Naive thymus-derived CD8-positive, alpha-beta T cell (primary cell): ENCODE results near the gene TIMM8A. TPM values are rescaled to one million over a fixed set of nuclear protein-coding genes. Genes with fewer than 3 reads are reported as not detected.

Experiments
- ATAC-seq, 2 donors: fragments of 150-1000 bp; cut with Tn5 transposase in 1 of 2; sonication (Bioruptor Pico), chemical (Tn5 transposase) in 1 of 2; 1 replicate in 1 of 2; 2 replicates in 1 of 2; pipeline ENCODE4 v1.10.0; 2021; ENCODE audit warnings: mild to moderate bottlenecking in 2 of 2, moderate library complexity in 2 of 2
- POLR2A ChIA-PET: fragments of 350-600 bp; sonication (Branson Sonifier 250); formaldehyde crosslinking; loops from one replicate; lab custom pipeline; 2021; ENCODE audit warnings: antibody characterized with exemption; lab: Charles Lee
- DNase-seq, 10 donors: peaks; one replicate each; pipeline versions ENCODE4 v3.0.0 to v3.0.0-alpha.2; 2020 to 2022
- H3K27ac Mint-ChIP-seq, 10 donors: one replicate each; pipeline ENCODE4 v1.8.0; 2020 to 2022; ENCODE audit warnings: mild to moderate bottlenecking in 10 of 10, mixed read lengths in 10 of 10, moderate library complexity in 4 of 10, inconsistent platforms in 1 of 10
- H3K27me3 Mint-ChIP-seq, 5 donors: one replicate each; pipeline ENCODE4 v1.8.0; 2021 to 2022; ENCODE audit warnings: mixed read lengths in 5 of 5
- H3K36me3 Mint-ChIP-seq, 3 donors: one replicate each; pipeline ENCODE4 v1.8.0; 2020 to 2022; ENCODE audit warnings: mixed read lengths in 3 of 3, mild to moderate bottlenecking in 2 of 3, inconsistent platforms in 1 of 3
- H3K4me1 Mint-ChIP-seq, 4 donors: one replicate each; pipeline ENCODE4 v1.8.0; 2021 to 2022; ENCODE audit warnings: mixed read lengths in 4 of 4
- H3K4me3 Mint-ChIP-seq, 10 donors: one replicate each; pipeline ENCODE4 v1.8.0; 2020 to 2022; ENCODE audit warnings: mild to moderate bottlenecking in 10 of 10, mixed read lengths in 10 of 10, moderate library complexity in 6 of 10, inconsistent platforms in 1 of 10
- H3K9me3 Mint-ChIP-seq, 9 donors: one replicate each; pipeline ENCODE4 v1.8.0; 2020 to 2022; ENCODE audit warnings: mixed read lengths in 9 of 9, mild to moderate bottlenecking in 3 of 9, inconsistent platforms in 1 of 9, moderate library complexity in 1 of 9
- polyA plus RNA-seq, 3 donors: library from polyadenylated mRNA; unstranded; fragments of 300-500 nt; fragmentation: Illumina TruSeq; gene quantifications; one replicate each; pipeline ENCODE4 v1.2.3, GENCODE V29; 2021
- total RNA-seq, 8 experiments: library from RNA in 2 of 8; stranded (reverse) in 2 of 8; gene quantifications; one replicate each; pipeline ENCODE4 v1.2.3 and lab custom pipeline; 2021 to 2026

The TIMM8A gene
- total and polyA plus RNA-seq, 5 experiments from 2014 or later = 8.6 to 14.1 (median 11.8) TPM

DNA sequence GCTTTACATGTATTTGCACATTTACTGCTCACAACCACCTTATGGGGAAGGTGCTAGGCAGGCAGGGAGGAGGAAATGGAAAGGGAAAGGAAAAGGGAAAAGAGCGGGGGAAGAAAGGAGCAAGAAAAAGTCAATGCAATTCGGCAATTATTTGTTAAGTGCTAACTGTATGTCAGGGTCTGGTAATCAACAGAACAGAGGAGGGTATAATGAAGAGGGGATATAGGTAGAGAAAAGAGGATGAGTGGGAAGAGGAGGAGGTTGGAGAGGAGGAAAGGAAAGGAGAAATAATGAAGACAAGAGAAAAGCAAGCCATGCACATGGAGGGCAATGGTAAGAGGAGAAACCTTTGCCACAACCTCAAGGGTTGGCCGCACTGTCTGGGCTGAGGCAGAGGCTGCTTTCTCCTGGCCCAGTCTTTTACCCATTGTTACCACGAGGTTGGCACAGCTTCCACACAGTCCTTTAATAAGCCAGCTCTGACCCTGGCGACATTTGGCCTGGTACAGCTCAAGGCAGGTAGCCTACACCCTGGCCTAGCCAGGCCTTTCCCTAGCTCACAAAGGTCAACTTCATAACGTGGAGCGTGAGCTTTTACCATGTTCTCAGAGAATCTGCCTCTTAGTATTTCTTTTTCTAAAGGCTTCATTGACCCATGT is 36.6 kb upstream of the TIMM8A start:
- ATAC-seq = no peak
- Mint-ChIP-seq H3K27ac (peak overlapping the region in 1 of 10 donors; percentile 66), H3K4me3 (peak overlapping the region in 1 of 10 donors; percentile 80), H3K36me3 (no peaks in the 10 kb centered on the region), H3K9me3 (no peaks in the 10 kb centered on the region), H3K27me3 (no peaks in the 10 kb centered on the region), H3K4me1 (peaks cover 0 to 10% (median 0%) of the 10 kb centered on the region in 4 donors)
- no peak for DNase-seq
- POLR2A ChIA-PET = no interaction called here

DNA sequence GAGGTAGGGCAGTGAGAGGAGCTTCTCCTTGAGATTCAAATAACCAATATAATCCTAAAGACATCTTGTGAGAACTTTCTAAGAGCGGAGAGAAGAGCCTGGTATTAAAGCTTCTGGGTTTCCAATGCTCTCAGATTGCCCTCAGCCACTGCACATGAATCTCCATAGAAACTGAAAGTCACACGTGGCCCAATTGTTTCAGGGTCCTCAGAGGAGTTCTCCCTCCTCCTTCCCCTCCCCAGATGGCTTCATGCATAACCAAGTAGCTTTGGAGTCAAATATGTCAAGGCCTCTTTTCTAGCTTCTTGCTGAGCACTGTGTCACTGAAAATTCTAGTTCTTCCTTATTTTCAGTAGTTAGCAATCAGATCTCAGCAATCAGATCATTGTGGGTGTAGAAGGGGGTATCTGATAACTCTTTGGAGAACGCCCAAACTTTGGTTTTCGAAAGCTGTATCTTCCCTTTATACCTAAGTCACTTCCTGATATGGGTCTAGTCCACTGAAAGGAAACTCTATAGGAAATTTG is 35.2 kb upstream of the TIMM8A start:
- H3K27ac Mint-ChIP-seq = peak overlapping the region in 1 of 10 donors; percentile 51
- peaks cover 0 to 3% (median 0%) of the 10 kb centered on the region in 5 donors for H3K27me3 Mint-ChIP-seq
- H3K4me3 Mint-ChIP-seq = peak overlapping the region in 1 of 10 donors; percentile 52
- H3K4me1 Mint-ChIP-seq = peaks cover 0 to 12% (median 0%) of the 10 kb centered on the region in 4 donors
- H3K36me3 Mint-ChIP-seq = no peaks in the 10 kb centered on the region
- POLR2A ChIA-PET = no interaction called here
- DNase-seq (no peak), ATAC-seq (no peak)
- H3K9me3 Mint-ChIP-seq = no peaks in the 10 kb centered on the region

DNA sequence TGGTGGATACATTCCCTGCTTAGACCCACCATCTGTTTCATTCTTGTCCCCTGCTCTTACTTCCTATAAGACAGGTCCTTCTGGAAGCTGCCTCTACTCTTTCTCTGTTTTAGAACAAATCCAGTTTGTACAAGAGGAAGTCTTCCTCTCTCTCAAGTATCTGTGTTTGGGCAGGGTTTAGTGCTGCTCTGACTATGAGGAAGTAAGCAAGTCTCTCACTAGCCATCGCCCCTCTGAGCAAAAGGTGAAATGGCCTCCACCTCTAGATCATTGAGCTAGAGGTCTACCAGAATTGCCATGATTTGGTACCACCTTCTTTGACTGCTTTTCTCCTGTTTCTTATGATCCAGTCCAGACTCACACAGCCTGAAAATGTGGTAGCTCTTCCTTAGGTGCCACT is 29.0 kb upstream of the TIMM8A start:
- ATAC-seq (no peak), DNase-seq (no peak)
- H3K4me1 Mint-ChIP-seq = peaks cover 0 to 14% (median 0%) of the 10 kb centered on the region in 4 donors
- H3K27ac Mint-ChIP-seq = peak overlapping the region in 1 of 10 donors; percentile 75
- POLR2A ChIA-PET = no interaction called here
- no peak overlapping the region for H3K4me3 Mint-ChIP-seq
- H3K27me3 Mint-ChIP-seq = peaks cover 0 to 3% (median 0%) of the 10 kb centered on the region in 5 donors
- H3K9me3 Mint-ChIP-seq = no peaks in the 10 kb centered on the region
- H3K36me3 Mint-ChIP-seq = no peaks in the 10 kb centered on the region

DNA sequence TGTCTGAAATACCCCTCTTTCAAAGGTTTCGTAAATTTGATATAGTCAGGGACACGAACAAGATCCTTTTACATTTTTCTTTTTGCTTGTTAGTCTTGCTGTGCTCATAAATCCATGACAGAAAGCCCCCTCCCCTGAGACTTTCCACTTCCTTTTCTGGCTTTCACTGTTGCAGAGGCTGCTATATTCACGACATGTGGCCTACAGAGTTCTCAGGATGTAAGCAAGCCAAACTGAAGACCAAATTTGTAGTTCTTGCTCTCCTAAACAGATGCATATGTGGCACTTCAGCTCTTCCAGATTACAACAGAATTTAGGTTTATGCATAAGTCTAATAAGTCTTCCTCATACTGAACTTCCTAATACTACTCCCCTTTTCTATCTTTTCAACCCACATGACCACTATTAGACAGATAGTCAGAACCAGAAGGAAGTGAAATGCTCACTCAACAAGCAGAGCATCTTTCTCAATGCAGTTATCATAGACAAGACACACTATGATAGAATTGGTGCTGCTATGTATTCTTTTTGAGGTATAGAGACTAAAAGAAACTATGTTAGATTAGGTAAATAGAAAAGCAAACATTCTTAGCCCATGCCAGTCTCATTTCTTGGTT is 22.5 kb upstream of the TIMM8A start:
- no peak for DNase-seq
- peak overlapping the region in 1 of 10 donors; percentile 13 for H3K27ac Mint-ChIP-seq

DNA sequence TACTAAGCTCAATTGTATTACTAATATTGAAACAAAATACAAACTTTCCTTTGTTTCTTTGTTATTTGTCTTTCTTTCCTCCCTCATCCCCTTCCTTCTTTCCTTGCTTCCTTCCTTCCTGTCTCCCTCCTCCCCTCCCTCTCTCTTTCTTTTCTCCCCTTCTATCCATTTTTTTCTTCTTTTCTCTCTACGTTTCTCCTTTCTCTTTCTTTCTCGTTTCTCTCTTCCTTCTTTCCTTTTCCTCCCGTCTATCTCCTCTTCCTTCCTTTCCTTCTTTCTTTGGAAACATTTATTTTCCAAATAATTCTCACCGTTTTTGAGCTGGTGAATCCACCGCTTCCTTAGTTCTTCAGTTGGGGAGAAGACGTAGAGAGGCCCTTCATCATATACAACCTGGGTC is 21.1 kb upstream of the TIMM8A start:
- Mint-ChIP-seq H3K27me3 (peaks cover 0 to 9% (median 0%) of the 10 kb centered on the region in 5 donors), H3K27ac (no peak overlapping the region), H3K9me3 (no peaks in the 10 kb centered on the region), H3K4me1 (peaks cover 0 to 16% (median 0%) of the 10 kb centered on the region in 4 donors), H3K4me3 (no peak overlapping the region), H3K36me3 (no peaks in the 10 kb centered on the region)
- DNase-seq (no peak), ATAC-seq (no peak)
- POLR2A ChIA-PET = no interaction called here

More for the DNA sequence above, 22.5 kb upstream of the TIMM8A start:
- H3K4me3 Mint-ChIP-seq = peak overlapping the region in 1 of 10 donors; percentile 25
- H3K9me3 Mint-ChIP-seq = no peaks in the 10 kb centered on the region
- no peak for ATAC-seq
- peaks cover 0 to 16% (median 0%) of the 10 kb centered on the region in 4 donors for H3K4me1 Mint-ChIP-seq
- peaks cover 0 to 9% (median 0%) of the 10 kb centered on the region in 5 donors for H3K27me3 Mint-ChIP-seq
- H3K36me3 Mint-ChIP-seq = no peaks in the 10 kb centered on the region
- POLR2A ChIA-PET = no interaction called here

DNA sequence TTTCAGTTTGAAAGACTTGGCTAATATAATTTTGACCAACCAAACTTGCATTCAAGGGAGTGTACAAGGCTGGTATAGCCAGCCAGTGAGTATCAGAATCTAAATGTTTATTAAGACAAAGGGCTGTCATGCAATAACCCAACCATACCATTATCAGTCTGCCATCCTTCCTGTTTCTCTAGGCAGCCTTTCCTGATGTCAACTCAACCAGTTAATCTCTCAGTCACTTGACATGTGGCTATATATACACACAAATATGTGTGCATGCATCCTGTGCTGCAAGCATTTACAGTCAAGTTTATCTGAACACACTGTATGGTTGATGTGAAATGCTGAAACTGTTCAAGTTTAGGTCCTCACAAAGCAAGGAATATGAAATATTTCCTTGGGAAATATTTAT is 20.3 kb upstream of the TIMM8A start:
- H3K4me3 Mint-ChIP-seq = peak overlapping the region in 1 of 10 donors; percentile 45
- DNase-seq = no peak

DNA sequence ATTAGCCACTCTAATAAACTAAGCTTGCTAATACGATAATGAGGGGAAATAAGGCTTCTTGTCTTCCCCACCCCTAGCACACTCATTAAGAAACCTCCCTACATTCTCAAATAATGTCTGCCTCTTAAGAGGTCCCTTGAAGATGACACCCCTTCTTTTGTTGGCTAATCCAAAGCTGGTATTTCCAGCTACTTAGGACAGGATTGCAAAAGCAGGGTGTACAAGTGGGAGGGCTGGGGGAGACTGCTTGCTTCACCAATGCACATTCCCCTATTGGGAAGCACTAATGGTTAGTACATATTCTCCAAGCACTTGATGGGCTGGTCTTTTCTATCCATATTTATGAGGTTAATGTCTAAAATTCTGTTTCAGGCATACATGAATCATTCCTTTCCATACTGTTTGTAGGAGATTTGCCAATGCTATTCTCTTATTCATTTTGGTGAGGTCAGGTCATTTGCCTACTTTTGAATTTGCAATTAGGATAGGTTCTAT is 16.8 kb upstream of the TIMM8A start:
- Mint-ChIP-seq H3K36me3 (no peaks in the 10 kb centered on the region), H3K4me3 (no peak overlapping the region), H3K27me3 (peaks cover 0 to 9% (median 0%) of the 10 kb centered on the region in 5 donors), H3K4me1 (peaks cover 0 to 8% (median 0%) of the 10 kb centered on the region in 4 donors), H3K27ac (no peak overlapping the region), H3K9me3 (no peaks in the 10 kb centered on the region)
- ATAC-seq (no peak), DNase-seq (no peak)
- POLR2A ChIA-PET = no interaction called here

More for the DNA sequence above, 20.3 kb upstream of the TIMM8A start:
- no peak overlapping the region for H3K27ac Mint-ChIP-seq
- peaks cover 0 to 16% (median 0%) of the 10 kb centered on the region in 4 donors for H3K4me1 Mint-ChIP-seq
- ATAC-seq = no peak
- H3K36me3 Mint-ChIP-seq = no peaks in the 10 kb centered on the region
- POLR2A ChIA-PET = no interaction called here
- no peaks in the 10 kb centered on the region for H3K9me3 Mint-ChIP-seq
- peaks cover 0 to 9% (median 0%) of the 10 kb centered on the region in 5 donors for H3K27me3 Mint-ChIP-seq

DNA sequence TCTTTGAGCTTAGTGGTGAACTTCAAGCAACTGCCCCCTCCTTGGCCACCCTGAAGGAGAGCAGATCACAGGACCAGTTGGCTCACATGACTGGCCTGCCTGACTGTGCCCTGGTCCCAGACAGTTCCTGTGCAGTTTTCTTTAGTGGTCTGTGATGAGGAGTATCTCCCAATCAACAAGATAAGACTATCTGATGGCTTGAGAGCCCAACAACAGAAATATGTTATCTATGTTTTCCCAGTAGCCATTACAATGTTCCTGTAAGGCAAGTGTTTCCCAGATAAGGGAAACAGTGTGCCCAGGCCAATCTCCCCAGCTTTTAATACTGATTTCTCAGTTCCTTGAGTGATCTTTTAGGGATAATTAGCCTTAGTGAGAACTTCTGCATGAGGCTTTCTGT is 14.2 kb upstream of the TIMM8A start:
- Mint-ChIP-seq H3K27ac (no peak overlapping the region), H3K4me1 (peaks cover 0 to 5% (median under 1%) of the 10 kb centered on the region in 4 donors), H3K9me3 (no peaks in the 10 kb centered on the region), H3K27me3 (peaks cover 0 to 1% (median 0%) of the 10 kb centered on the region in 5 donors), H3K4me3 (no peak overlapping the region), H3K36me3 (no peaks in the 10 kb centered on the region)
- DNase-seq (no peak), ATAC-seq (no peak)
- POLR2A ChIA-PET = no interaction called here

DNA sequence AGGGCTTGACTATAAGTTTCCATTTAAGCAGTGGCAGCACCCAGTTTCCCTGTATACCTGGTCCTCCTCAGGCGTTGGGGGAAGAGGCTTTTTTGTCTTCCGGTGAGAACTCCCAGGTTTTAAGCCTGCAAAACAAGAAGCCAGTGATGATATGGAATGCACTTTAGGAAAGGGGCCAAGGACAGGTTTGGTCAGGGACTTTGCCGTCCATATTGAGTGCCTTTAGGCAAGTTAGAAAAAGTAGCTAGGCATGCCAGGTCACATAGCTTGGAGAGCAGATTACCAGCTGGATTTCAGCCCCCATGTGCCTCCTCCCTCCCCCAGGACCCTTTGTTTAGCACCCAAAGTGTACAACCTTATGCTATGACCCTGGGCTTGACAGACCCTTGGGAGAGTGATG is 13.6 kb upstream of the TIMM8A start:
- ATAC-seq (no peak), DNase-seq (no peak)
- POLR2A ChIA-PET = no interaction called here
- Mint-ChIP-seq H3K4me3 (no peak overlapping the region), H3K27me3 (peaks cover 0 to 1% (median 0%) of the 10 kb centered on the region in 5 donors), H3K27ac (no peak overlapping the region), H3K4me1 (peaks cover 0 to 5% (median under 1%) of the 10 kb centered on the region in 4 donors), H3K36me3 (no peaks in the 10 kb centered on the region), H3K9me3 (no peaks in the 10 kb centered on the region)

DNA sequence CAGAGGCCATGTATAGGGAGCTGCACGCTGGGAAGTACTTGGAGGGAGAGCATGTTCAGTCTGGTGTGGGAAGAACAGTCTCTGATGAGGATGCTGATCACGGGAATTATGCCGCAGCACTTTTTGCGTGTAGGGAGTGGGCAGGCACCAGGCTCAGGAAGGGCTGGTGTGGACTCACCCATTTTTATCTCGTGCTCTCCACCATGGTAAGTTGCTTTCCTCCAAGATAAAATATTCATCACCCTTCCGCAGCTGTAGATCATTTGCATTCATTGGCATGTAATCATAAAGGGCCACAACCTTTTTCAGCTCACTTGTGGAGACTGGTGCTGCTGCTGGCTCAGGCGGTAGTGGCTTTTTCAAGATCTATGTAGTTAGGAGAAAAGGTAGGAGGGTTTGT is 11.8 kb upstream of the TIMM8A start:
- DNase-seq (no peak), ATAC-seq (no peak)
- H3K27me3 Mint-ChIP-seq = peaks cover 0 to 1% (median 0%) of the 10 kb centered on the region in 5 donors
- POLR2A ChIA-PET = no interaction called here
- H3K9me3 Mint-ChIP-seq = no peaks in the 10 kb centered on the region
- H3K36me3 Mint-ChIP-seq = no peaks in the 10 kb centered on the region
- H3K4me1 Mint-ChIP-seq = peaks cover 0 to 5% (median under 1%) of the 10 kb centered on the region in 4 donors
- H3K4me3 Mint-ChIP-seq = no peak overlapping the region
- no peak overlapping the region for H3K27ac Mint-ChIP-seq

DNA sequence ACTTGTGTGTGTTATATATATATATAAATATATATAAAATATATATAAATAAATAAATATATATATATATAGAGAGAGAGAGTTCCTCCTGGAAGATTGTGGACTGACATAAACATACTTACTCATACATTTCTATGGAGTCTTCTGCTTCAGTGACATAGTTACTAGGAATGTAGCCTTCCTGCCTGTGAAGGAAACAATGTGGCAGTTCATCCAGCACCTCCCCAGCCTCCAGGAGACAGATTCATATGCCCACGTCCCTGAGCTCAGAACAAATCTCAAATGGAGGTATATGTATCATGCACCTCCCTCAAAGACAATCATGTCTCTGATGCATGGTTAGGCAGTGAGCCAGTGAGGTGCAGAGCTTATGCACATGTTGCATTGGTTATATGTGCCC is 11.4 kb upstream of the TIMM8A start:
- DNase-seq (no peak), ATAC-seq (no peak)
- H3K36me3 Mint-ChIP-seq = no peaks in the 10 kb centered on the region
- no peak overlapping the region for H3K27ac Mint-ChIP-seq
- H3K27me3 Mint-ChIP-seq = peaks cover 0 to 1% (median 0%) of the 10 kb centered on the region in 5 donors
- H3K4me1 Mint-ChIP-seq = peaks cover 0 to 5% (median under 1%) of the 10 kb centered on the region in 4 donors
- no peak overlapping the region for H3K4me3 Mint-ChIP-seq
- POLR2A ChIA-PET = no interaction called here
- H3K9me3 Mint-ChIP-seq = no peaks in the 10 kb centered on the region

DNA sequence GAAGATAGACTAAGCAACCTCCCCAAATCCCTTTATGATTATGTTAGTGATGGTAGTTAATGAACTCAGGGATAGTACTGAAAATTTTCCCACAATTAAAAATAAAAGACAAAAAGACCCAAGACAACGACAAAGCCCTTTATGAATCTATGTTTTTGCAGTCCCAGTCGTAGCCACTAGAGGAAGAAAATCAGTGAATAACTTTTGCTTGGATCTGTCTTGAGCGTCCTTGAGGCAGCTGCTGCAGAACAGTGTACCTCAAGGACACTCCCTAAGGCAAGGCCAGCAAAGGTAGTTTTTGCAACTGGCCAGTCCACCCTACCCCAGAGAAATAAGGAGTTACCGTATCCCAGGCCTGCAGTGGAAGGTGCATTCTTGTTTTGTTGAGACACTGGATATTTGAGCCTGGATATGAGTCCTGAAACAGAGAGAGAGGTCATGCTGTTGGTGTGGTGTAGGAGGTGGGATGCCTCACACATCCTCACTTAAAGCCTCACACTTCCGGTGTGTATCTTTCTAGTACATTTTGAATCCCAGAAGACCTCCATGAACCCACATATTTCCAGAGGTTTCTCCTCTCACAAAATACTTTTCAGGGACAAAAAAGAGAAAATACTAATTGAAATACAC is 8.7 kb upstream of the TIMM8A start:
- peaks cover 0 to 5% (median under 1%) of the 10 kb centered on the region in 4 donors for H3K4me1 Mint-ChIP-seq
- peaks cover 0 to 1% (median 0%) of the 10 kb centered on the region in 5 donors for H3K27me3 Mint-ChIP-seq
- H3K27ac Mint-ChIP-seq = no peak overlapping the region
- no peak for DNase-seq
- ATAC-seq = no peak
- H3K4me3 Mint-ChIP-seq = no peak overlapping the region
- no peaks in the 10 kb centered on the region for H3K9me3 Mint-ChIP-seq
- H3K36me3 Mint-ChIP-seq = no peaks in the 10 kb centered on the region
- POLR2A ChIA-PET = no interaction called here
